BLaER1 treated with 17β-estradiol and CSF1 and Interleukin-3, amounts not matched to agents 10 nM and 100 nM (cell line): Measurements from ENCODE around the gene DTNA.
"Not testable (repeated sequence)": the region's sequence is repeated elsewhere in the genome, so short reads cannot be mapped to it uniquely, and the experiment has no call there.

Experiments used
- H3K27ac ChIP-seq, 11 experiments: shearing (Covaris generic); formaldehyde crosslinking; 2 replicates each; pipeline ENCODE4 v1.8.1; 2022
- H3K27me3 ChIP-seq, 11 experiments: shearing (Covaris generic); formaldehyde crosslinking; 2 replicates each; pipeline ENCODE4 v1.8.1; 2022
- H3K36me3 ChIP-seq, 11 experiments: shearing (Covaris generic); formaldehyde crosslinking; 2 replicates each; pipeline ENCODE4 v1.8.1; 2022
- H3K4me1 ChIP-seq, 10 experiments: shearing (Covaris generic); formaldehyde crosslinking; 2 replicates each; pipeline ENCODE4 v1.8.1; 2022
- H3K4me2 ChIP-seq, 11 experiments: shearing (Covaris generic); formaldehyde crosslinking; 2 replicates each; pipeline ENCODE4 v1.8.1; 2022
- H3K4me3 ChIP-seq, 10 experiments: shearing (Covaris generic); formaldehyde crosslinking; 2 replicates each; pipeline ENCODE4 v1.8.1; 2022
- H3K9ac ChIP-seq, 11 experiments: shearing (Covaris generic); formaldehyde crosslinking; 2 replicates each; pipeline ENCODE4 v1.8.1; 2022
- H3K9me3 ChIP-seq, 11 experiments: shearing (Covaris generic); formaldehyde crosslinking; replicated peaks in 1 of 11; 2 replicates each; pipeline ENCODE4 v1.8.1; 2022
- H4K20me1 ChIP-seq, 11 experiments: shearing (Covaris generic); formaldehyde crosslinking; 2 replicates each; pipeline ENCODE4 v1.8.1; 2022
- Cebpa-rat ChIP-seq, 11 experiments: shearing (Covaris generic); IDR thresholded peaks; 2 replicates each; pipeline ENCODE4 v1.8.1; 2022

Gene DTNA

GRCh38 chr18:34729740-34730355 lies 19.8 kb downstream of the DTNA start:
- Histone ChIP-seq H4K20me1 (peaks cover 0 to 21% (median 0%) of the 10 kb centered on the region in 11 experiments; a peak in 3 of 22 replicates), H3K27ac (no peak overlapping the region), H3K4me2 (peak overlapping the region in 6 of 11 experiments; percentile 0 to 44 (median 30); a peak in 8 of 22 replicates), H3K27me3 (no peaks in the 10 kb centered on the region), H3K4me1 (peaks cover 0 to 20% (median 0%) of the 10 kb centered on the region in 10 experiments; a peak in 7 of 20 replicates), H3K9ac (no peak overlapping the region), H3K9me3 (peaks cover 0 to 8% (median under 1%) of the 10 kb centered on the region in 11 experiments; a peak in 9 of 22 replicates), H3K36me3 (peaks cover 0 to 15% (median 0%) of the 10 kb centered on the region in 11 experiments; a peak in 2 of 22 replicates), H3K4me3 (no peak overlapping the region)
- no peak for TF ChIP-seq Cebpa-rat (IDR thresholded peaks at IDR 0.05)

DNA sequence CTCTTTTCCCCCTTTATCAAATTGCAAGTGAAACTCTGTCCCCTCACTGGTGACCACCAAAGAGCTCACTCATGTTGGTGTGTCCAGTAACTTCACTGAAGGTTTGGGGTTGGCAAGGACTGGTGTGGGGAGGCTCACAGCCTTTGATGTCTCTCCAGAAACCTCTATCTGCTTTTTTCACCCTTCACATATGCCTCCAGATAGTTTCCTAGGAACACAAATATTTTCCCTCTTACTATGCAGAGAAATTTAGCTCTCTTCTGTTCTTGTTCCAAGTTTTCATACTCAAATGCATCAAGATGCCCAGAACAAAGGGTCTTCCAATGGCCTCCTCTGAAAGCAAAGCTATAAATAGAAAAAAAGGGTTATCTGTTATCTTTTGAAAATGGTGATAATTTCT lies 20.7 kb downstream of the DTNA start:
- Histone ChIP-seq H3K4me3 (no peak overlapping the region), H3K9me3 (0 out of 22 replicates have a peak, but pooled peaks cover 0 to 2% (median 0%) of the 10 kb centered on the region in 11 experiments), H3K4me1 (peaks cover 0 to 20% (median 0%) of the 10 kb centered on the region in 10 experiments; a peak in 7 of 20 replicates), H3K36me3 (peaks cover 0 to 23% (median 0%) of the 10 kb centered on the region in 11 experiments; a peak in 2 of 22 replicates), H3K27me3 (no peaks in the 10 kb centered on the region), H3K9ac (no peak overlapping the region), H3K27ac (no peak overlapping the region), H4K20me1 (peaks cover 0 to 27% (median 0%) of the 10 kb centered on the region in 11 experiments; a peak in 3 of 22 replicates), H3K4me2 (no peak overlapping the region; a peak in 1 of 22 replicates)
- TF ChIP-seq Cebpa-rat (IDR thresholded peaks at IDR 0.05): no peak

DNA sequence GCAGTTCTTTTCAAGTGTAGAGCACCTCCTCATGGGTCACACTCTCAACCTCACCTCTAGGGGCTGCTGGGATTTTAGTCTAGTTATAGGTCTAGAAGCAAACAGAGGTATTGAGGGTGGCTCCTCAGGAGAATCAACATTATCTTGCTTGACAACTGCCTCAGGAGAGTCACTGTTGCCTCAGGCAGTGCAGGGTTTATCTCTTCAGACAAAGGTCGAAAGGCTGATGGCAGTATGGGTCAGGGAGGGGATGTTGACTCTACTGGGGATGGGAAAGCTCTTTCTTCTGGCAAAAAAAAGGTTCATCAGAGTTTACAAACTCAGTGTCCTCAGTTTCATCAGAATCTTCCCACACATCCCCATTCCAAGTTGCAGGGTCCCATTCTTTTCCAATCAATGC lies 24.0 kb downstream of the DTNA start:
- peaks cover 0 to 25% (median 0%) of the 10 kb centered on the region in 11 experiments; a peak in 2 of 22 replicates for H3K36me3 ChIP-seq
- no peak overlapping the region for H3K27ac ChIP-seq
- H3K27me3 ChIP-seq: no peaks in the 10 kb centered on the region
- no peaks in the 10 kb centered on the region for H3K9me3 ChIP-seq
- peaks cover 0 to 32% (median 0%) of the 10 kb centered on the region in 11 experiments; a peak in 4 of 22 replicates for H4K20me1 ChIP-seq
- TF ChIP-seq Cebpa-rat (IDR thresholded peaks at IDR 0.05): no peak
- H3K9ac ChIP-seq: no peak overlapping the region
- peaks cover 0 to 14% (median 0%) of the 10 kb centered on the region in 10 experiments; a peak in 7 of 20 replicates for H3K4me1 ChIP-seq
- H3K4me3 ChIP-seq: no peak overlapping the region
- no peak overlapping the region for H3K4me2 ChIP-seq

DNA sequence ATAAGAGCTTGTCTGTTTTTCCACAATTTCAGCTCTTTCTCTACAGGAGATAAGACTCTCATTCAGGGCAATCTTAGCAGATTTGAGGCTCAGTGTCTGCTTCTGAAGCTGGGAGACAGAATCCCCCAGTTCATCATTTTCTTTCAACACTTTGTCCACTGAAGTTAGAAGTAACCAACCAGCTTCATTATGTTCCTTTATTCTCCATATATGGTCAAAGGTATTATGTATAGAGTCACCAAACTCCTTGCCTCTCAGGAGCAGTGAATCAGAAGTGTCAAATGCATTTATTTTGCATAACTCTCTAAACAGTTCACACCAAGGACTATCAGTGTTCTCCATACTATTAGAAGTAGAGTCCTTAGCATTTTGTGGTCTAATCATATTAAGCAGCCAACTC lies 24.4 kb downstream of the DTNA start:
- Histone ChIP-seq H3K36me3 (peaks cover 0 to 25% (median 0%) of the 10 kb centered on the region in 11 experiments; a peak in 2 of 22 replicates), H4K20me1 (peaks cover 0 to 32% (median 0%) of the 10 kb centered on the region in 11 experiments; a peak in 4 of 22 replicates)
- H3K4me2 ChIP-seq, H3K4me3 ChIP-seq, H3K27ac ChIP-seq, H3K9me3 ChIP-seq, H3K9ac ChIP-seq, H3K27me3 ChIP-seq, H3K4me1 ChIP-seq: not testable (repeated sequence)

- Histone ChIP-seq H3K9me3 (no peaks in the 10 kb centered on the region), H3K4me3 (no peak overlapping the region), H3K36me3 (peaks cover 0 to 11% (median 0%) of the 10 kb centered on the region in 11 experiments; a peak in 1 of 22 replicates), H3K4me2 (no peak overlapping the region), H3K4me1 (no peaks in the 10 kb centered on the region), H3K9ac (no peak overlapping the region), H3K27ac (no peak overlapping the region), H3K27me3 (no peaks in the 10 kb centered on the region), H4K20me1 (peaks cover 0 to 51% (median 0%) of the 10 kb centered on the region in 11 experiments; a peak in 5 of 22 replicates)
- TF ChIP-seq Cebpa-rat (IDR thresholded peaks at IDR 0.05): no peak
Measured at GRCh38 chr18:34738175-34738894, 28.2 kb downstream of the DTNA start.

- no peaks in the 10 kb centered on the region for H3K27me3 ChIP-seq
- no peak overlapping the region for H3K27ac ChIP-seq
Measured at GRCh38 chr18:34740101-34740500, 30.0 kb downstream of the DTNA start.

GRCh38 chr18:34740724-34741123 lies 30.6 kb downstream of the DTNA start:
- H3K27me3 ChIP-seq: no peaks in the 10 kb centered on the region
- no peaks in the 10 kb centered on the region for H3K4me1 ChIP-seq
- no peak for TF ChIP-seq Cebpa-rat (IDR thresholded peaks at IDR 0.05)
- H4K20me1 ChIP-seq: peaks cover 0 to 45% (median 0%) of the 10 kb centered on the region in 11 experiments; a peak in 5 of 22 replicates
- H3K4me3 ChIP-seq: no peak overlapping the region
- H3K36me3 ChIP-seq: 0 out of 22 replicates have a peak, but pooled peaks cover 0 to 3% (median 0%) of the 10 kb centered on the region in 11 experiments
- H3K9ac ChIP-seq: no peak overlapping the region
- H3K27ac ChIP-seq: no peak overlapping the region
- H3K9me3 ChIP-seq: no peaks in the 10 kb centered on the region
- no peak overlapping the region for H3K4me2 ChIP-seq

More at GRCh38 chr18:34740101-34740500, 30.0 kb downstream of the DTNA start:
- TF ChIP-seq Cebpa-rat (IDR thresholded peaks at IDR 0.05): no peak
- Histone ChIP-seq H3K36me3 (peaks cover 0 to 9% (median 0%) of the 10 kb centered on the region in 11 experiments; a peak in 1 of 22 replicates), H3K9me3 (no peaks in the 10 kb centered on the region), H3K4me3 (no peak overlapping the region), H3K4me2 (no peak overlapping the region), H3K4me1 (no peaks in the 10 kb centered on the region), H3K9ac (no peak overlapping the region), H4K20me1 (peaks cover 0 to 48% (median 0%) of the 10 kb centered on the region in 11 experiments; a peak in 5 of 22 replicates)

DNA sequence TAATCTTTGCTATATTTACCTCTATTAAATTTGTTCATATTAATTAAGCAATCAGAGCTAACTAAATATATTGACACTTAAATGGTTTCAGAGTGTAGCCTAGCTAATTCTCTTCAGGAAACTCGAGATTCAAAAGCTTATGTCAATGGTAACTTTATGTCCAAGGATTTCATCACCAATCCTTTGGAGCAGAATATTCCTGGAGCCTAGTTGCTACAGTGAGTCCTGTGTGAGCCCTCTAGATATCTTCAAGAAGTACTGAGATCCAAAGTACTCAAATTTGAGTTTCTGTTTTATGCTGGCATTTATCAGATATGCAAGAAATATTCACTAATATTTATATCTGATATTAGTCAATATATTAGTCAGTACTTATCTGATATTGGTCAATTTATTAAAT lies 31.3 kb downstream of the DTNA start:
- no peak for TF ChIP-seq Cebpa-rat (IDR thresholded peaks at IDR 0.05)

DNA sequence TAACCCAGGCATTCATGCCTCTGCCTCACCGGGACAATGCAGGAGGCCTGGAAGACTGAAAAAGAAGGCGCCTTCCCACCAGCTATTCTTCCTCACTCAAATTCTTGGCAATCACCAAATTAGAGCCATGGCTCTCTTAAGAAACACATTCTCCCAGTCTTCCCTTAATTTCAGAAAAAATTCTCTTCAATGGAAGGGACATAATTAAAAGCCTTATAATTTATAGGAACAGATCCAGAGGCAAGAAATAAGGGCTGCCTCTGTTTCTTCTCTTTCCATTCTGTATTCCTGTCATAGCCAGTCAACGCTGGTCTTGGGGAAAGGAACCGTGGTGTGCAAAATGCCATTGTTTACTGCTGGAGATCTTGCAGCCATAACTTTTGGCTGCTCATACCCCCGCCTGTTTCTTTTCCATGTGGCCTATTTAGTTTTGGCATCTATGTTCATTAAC lies 32.8 kb downstream of the DTNA start:
- Histone ChIP-seq H3K36me3 (no peaks in the 10 kb centered on the region), H3K9ac (no peak overlapping the region), H3K27me3 (no peaks in the 10 kb centered on the region), H3K4me3 (no peak overlapping the region), H4K20me1 (peaks cover 0 to 55% (median 0%) of the 10 kb centered on the region in 11 experiments; a peak in 6 of 22 replicates), H3K4me2 (no peak overlapping the region), H3K9me3 (no peaks in the 10 kb centered on the region), H3K4me1 (no peaks in the 10 kb centered on the region), H3K27ac (no peak overlapping the region)
- no peak for TF ChIP-seq Cebpa-rat (IDR thresholded peaks at IDR 0.05)

More for the DNA sequence above, 31.3 kb downstream of the DTNA start:
- Histone ChIP-seq H3K9ac (no peak overlapping the region), H3K27ac (no peak overlapping the region), H3K36me3 (no peaks in the 10 kb centered on the region), H3K27me3 (no peaks in the 10 kb centered on the region), H3K4me2 (no peak overlapping the region), H3K9me3 (no peaks in the 10 kb centered on the region), H3K4me1 (no peaks in the 10 kb centered on the region), H3K4me3 (no peak overlapping the region), H4K20me1 (peaks cover 0 to 50% (median 0%) of the 10 kb centered on the region in 11 experiments; a peak in 5 of 22 replicates)
